PC-3 (cell line): Measurements from ENCODE around the gene ZDHHC13. TPM values are rescaled to one million over a fixed set of nuclear protein-coding genes. Genes with fewer than 3 reads are reported as not detected.
A peak's percentile ranks its signal among the peaks of the same experiment; 100 is the strongest.

Experiments
- ATAC-seq: fragments of 200-7000 bp; cut with Tn5 transposase; 2 replicates; pipeline ENCODE4 v1.9.1; 2020; ENCODE audit warnings: mild to moderate bottlenecking, moderate library complexity
- BruUV-seq: library from RNA; stranded (reverse); fragments of 400-500 nt; replicated peaks from 2 replicates; lab custom pipeline; 2021; lab: Mats Ljungman, UMichigan
- CTCF ChIA-PET: fragments of 300-600 bp; sonication (Branson Sonifier 250); formaldehyde crosslinking; loops from one replicate; lab custom pipeline; 2022; ENCODE audit warnings: antibody characterized with exemption; lab: Charles Lee
- POLR2A ChIA-PET: fragments of 300-600 bp; sonication (Branson Sonifier 250); formaldehyde crosslinking; loops from one replicate; lab custom pipeline; 2022; ENCODE audit warnings: antibody characterized with exemption; ENCODE audit not compliant: unreplicated experiment; lab: Charles Lee
- DNase-seq: peaks from one replicate; pipeline ENCODE4 v3.0.0-alpha.2; 2015
- H2AFZ ChIP-seq: fragments of 300-600 bp; sonication (generic); 2 replicates; pipeline ENCODE4 v1.6.0; 2016; ENCODE audit warnings: antibody characterized with exemption, low read length
- H3F3A ChIP-seq: fragments of 300-600 bp; sonication (generic); one replicate; pipeline ENCODE4 v1.6.0; 2017; ENCODE audit warnings: antibody characterized with exemption, low read length, control low read depth, mild to moderate bottlenecking; ENCODE audit not compliant: unreplicated experiment
- H3K27ac ChIP-seq: fragments of 300-600 bp; sonication (generic); 2 replicates; pipeline ENCODE4 v1.5.1; 2016; ENCODE audit warnings: mild to moderate bottlenecking, low read length
- H3K27me3 ChIP-seq: fragments of 300-600 bp; sonication (generic); 2 replicates; pipeline ENCODE4 v1.6.1; 2016; ENCODE audit warnings: low read length, mixed read lengths
- H3K36me3 ChIP-seq: fragments of 300-600 bp; sonication (generic); 2 replicates; pipeline ENCODE4 v1.6.1; 2016; ENCODE audit warnings: low read depth, mixed run types, low read length, mixed read lengths
- H3K4me1 ChIP-seq: fragments of 300-600 bp; sonication (generic); 2 replicates; pipeline ENCODE4 v1.5.1; 2016; ENCODE audit warnings: low read length; ENCODE audit not compliant: insufficient read depth
- H3K4me2 ChIP-seq: fragments of 300-600 bp; sonication (generic); 2 replicates; pipeline ENCODE4 v1.6.0; 2016; ENCODE audit warnings: low read length
- H3K4me3 ChIP-seq: fragments of 300-600 bp; sonication (generic); 2 replicates; pipeline ENCODE4 v1.5.1; 2016; ENCODE audit warnings: mild to moderate bottlenecking, low read length, mixed read lengths
- H3K79me2 ChIP-seq: fragments of 300-600 bp; sonication (generic); 2 replicates; pipeline ENCODE4 v1.6.1; 2017; ENCODE audit warnings: low read length, mixed read lengths
- H3K9ac ChIP-seq: fragments of 300-600 bp; sonication (generic); 2 replicates; pipeline ENCODE4 v1.6.0; 2016; ENCODE audit warnings: mild to moderate bottlenecking, low read length
- H3K9me2 ChIP-seq: fragments of 300-600 bp; sonication (generic); replicated peaks from 2 replicates; pipeline ENCODE4 v1.6.1; 2016; ENCODE audit warnings: mixed run types, low read length, mixed read lengths
- H3K9me3 ChIP-seq: fragments of 300-600 bp; sonication (generic); 2 replicates; pipeline ENCODE4 v1.6.1; 2016; ENCODE audit warnings: low read length, mixed read lengths
- H4K20me1 ChIP-seq: fragments of 300-600 bp; sonication (generic); 2 replicates; pipeline ENCODE4 v1.6.1; 2016; ENCODE audit warnings: low read length, mixed read lengths
- EZH2 ChIP-seq: fragments of 300-600 bp; sonication (generic); IDR thresholded peaks from one replicate; pipeline ENCODE4 v1.6.1; 2017; ENCODE audit warnings: antibody characterized with exemption, mild to moderate bottlenecking, low read length; ENCODE audit not compliant: unreplicated experiment
- EZH2phosphoT487 ChIP-seq: fragments of 300-600 bp; sonication (generic); IDR thresholded peaks from 2 replicates; pipeline ENCODE4 v1.6.1; 2018; ENCODE audit warnings: mild to moderate bottlenecking, antibody characterized with exemption, low read length, borderline replicate concordance
- intact Hi-C: fragments of 100-400 bp; cut with micrococcal nuclease; formaldehyde crosslinking; loops from 2 replicates; pipeline ENCODE4 v1.9.0; 2023
- total RNA-seq: library from RNA; depleted of rRNA; stranded (reverse); fragments of >200 nt; gene quantifications from 2 replicates; pipeline ENCODE4 v1.2.3, GENCODE V29; 2014
- TF ChIP-seq, protein P1 (sequence below): fragments of 300-600 bp; sonication (generic); conservative IDR thresholded peaks from 2 replicates; pipeline ENCODE4 v1.5.1; 2017; ENCODE audit warnings: antibody characterized with exemption, low read depth, mild to moderate bottlenecking, low read length

Gene ZDHHC13
- total RNA-seq, 1 experiment from 2014 or later, result 21.2 TPM

DNA sequence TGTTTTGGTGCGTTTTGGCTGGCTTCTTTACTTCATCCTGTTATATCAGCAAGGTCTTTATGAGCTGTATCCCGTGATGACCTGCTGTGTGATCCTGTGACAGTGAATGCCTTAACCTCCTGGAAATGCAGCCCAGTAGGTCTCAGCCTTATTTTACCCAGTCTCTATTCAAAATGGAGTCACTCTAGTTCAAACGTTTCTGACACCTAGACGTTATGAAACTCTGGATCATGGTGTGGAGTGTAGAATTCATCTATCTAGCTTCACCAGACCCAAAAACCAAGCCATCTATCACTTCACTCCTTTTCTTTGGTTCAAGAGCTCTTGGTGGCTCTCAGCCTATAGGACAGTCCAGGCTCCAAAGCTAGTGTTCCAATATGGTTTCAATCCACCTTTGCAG is 28.2 kb upstream of the ZDHHC13 start:
- H3K9ac ChIP-seq, result no peak overlapping the region
- TF ChIP-seq EZH2, result no peak
- TF ChIP-seq, protein P1, sequence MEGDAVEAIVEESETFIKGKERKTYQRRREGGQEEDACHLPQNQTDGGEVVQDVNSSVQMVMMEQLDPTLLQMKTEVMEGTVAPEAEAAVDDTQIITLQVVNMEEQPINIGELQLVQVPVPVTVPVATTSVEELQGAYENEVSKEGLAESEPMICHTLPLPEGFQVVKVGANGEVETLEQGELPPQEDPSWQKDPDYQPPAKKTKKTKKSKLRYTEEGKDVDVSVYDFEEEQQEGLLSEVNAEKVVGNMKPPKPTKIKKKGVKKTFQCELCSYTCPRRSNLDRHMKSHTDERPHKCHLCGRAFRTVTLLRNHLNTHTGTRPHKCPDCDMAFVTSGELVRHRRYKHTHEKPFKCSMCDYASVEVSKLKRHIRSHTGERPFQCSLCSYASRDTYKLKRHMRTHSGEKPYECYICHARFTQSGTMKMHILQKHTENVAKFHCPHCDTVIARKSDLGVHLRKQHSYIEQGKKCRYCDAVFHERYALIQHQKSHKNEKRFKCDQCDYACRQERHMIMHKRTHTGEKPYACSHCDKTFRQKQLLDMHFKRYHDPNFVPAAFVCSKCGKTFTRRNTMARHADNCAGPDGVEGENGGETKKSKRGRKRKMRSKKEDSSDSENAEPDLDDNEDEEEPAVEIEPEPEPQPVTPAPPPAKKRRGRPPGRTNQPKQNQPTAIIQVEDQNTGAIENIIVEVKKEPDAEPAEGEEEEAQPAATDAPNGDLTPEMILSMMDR, result no peak
- TF ChIP-seq EZH2phosphoT487, result no peak
- H3K9me2 ChIP-seq, result no peaks in the 10 kb centered on the region
- no peaks in the 10 kb centered on the region for H3K9me3 ChIP-seq
- H3K36me3 ChIP-seq, result no peaks in the 10 kb centered on the region
- H2AFZ ChIP-seq, result no peak overlapping the region
- peak overlapping the region; percentile 55; the same call in 1 of the 2 replicates for H3K4me2 ChIP-seq
- H3K27ac ChIP-seq, result peak overlapping the region; percentile 92
- ChIA-PET POLR2A (no interaction called here), CTCF (no interaction called here)
- DNase-seq (no peak), ATAC-seq (no peak)
- H3K4me1 ChIP-seq, result peaks cover 46% of the 10 kb centered on the region
- intact Hi-C loops, result no loop called here
- no peaks in the 10 kb centered on the region for H4K20me1 ChIP-seq
- peaks cover 6% of the 10 kb centered on the region for H3F3A ChIP-seq
- H3K4me3 ChIP-seq, result no peak overlapping the region
- BruUV-seq, result no TSS peak
- H3K27me3 ChIP-seq, result no peaks in the 10 kb centered on the region
- H3K79me2 ChIP-seq, result no peaks in the 10 kb centered on the region

DNA sequence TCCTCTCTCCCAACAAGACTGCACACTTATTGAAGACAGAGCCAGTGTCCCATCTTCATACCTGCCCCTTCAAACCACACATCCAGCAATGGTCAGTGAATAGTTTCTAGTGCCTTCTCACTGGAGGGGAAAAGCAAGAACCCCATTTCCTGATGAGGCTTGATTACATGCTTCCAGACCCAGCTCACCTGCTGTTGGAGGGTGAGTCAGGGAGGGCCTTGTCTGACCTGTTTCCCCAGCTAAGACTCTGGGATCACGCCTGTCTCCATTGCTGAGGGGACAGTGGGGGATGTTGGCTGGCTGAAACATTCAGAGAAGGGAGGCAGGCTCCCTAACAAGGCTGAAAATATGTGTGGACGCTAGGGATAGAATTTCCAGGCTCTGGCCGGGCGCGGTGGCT is 27.5 kb upstream of the ZDHHC13 start:
- Histone ChIP-seq H3K9me2 (no peaks in the 10 kb centered on the region), H3F3A (peaks cover 6% of the 10 kb centered on the region), H3K9ac (no peak overlapping the region), H3K27me3 (no peaks in the 10 kb centered on the region), H3K79me2 (no peaks in the 10 kb centered on the region), H4K20me1 (no peaks in the 10 kb centered on the region), H3K4me2 (peak overlapping the region; percentile 55), H3K4me3 (no peak overlapping the region), H3K9me3 (no peaks in the 10 kb centered on the region), H3K4me1 (peaks cover 51% of the 10 kb centered on the region), H2AFZ (no peak overlapping the region), H3K36me3 (no peaks in the 10 kb centered on the region), H3K27ac (peak overlapping the region; percentile 92)
- CTCF ChIA-PET, result no interaction called here
- ATAC-seq (peak; percentile 48), DNase-seq (peak; percentile 81)
- POLR2A ChIA-PET, result interaction anchor here (0.6 kb wide), 1 partner anchor 12 kb away, joined by 3 read pairs; no protein-coding TSS in a partner anchor
- intact Hi-C loops, result no loop called here
- no peak for TF ChIP-seq EZH2
- TF ChIP-seq, protein P1, result no peak
- no peak for TF ChIP-seq EZH2phosphoT487
- no TSS peak for BruUV-seq

- DNase-seq, result no peak
- POLR2A ChIA-PET, result no interaction called here
- H3K27ac ChIP-seq, result no peak overlapping the region
- no peak overlapping the region for H3K4me3 ChIP-seq
- BruUV-seq, result no TSS peak
- no peak overlapping the region for H3K9ac ChIP-seq
- no peak for ATAC-seq
- H3K4me2 ChIP-seq, result no peak overlapping the region
- TF ChIP-seq EZH2 (no peak), EZH2phosphoT487 (no peak)
- TF ChIP-seq, protein P1, result no peak
- CTCF ChIA-PET, result no interaction called here
- intact Hi-C loops, result no loop called here
- H3K9me3 ChIP-seq, result no peaks in the 10 kb centered on the region
- peaks cover 51% of the 10 kb centered on the region for H3K4me1 ChIP-seq
- H3K36me3 ChIP-seq, result no peaks in the 10 kb centered on the region
- no peaks in the 10 kb centered on the region for H3K79me2 ChIP-seq
- no peaks in the 10 kb centered on the region for H3K9me2 ChIP-seq
- no peaks in the 10 kb centered on the region for H4K20me1 ChIP-seq
- H3F3A ChIP-seq, result peaks cover 6% of the 10 kb centered on the region
- H3K27me3 ChIP-seq, result no peaks in the 10 kb centered on the region
- no peak overlapping the region for H2AFZ ChIP-seq
Measured at GRCh38 chr11:19091366-19091765, 25.6 kb upstream of the ZDHHC13 start.
